ENCODE measurements around the gene CNIH4. TPM values are rescaled to one million over a fixed set of nuclear protein-coding genes. Genes with fewer than 3 reads are reported as not detected.

The CNIH4 gene
- polyA plus RNA-seq, 1 of the 3 experiments (the other 2 are of a cell fraction) = 37.7 TPM

- H3K9me3 ChIP-seq = no peaks in the 10 kb centered on the region
- H3K9me2 ChIP-seq = no peaks in the 10 kb centered on the region
- no peaks in the 10 kb centered on the region for H3K27me3 ChIP-seq (ENCODE audit: insufficient read depth)
- ChIA-PET POLR2A (no interaction called here), CTCF (interaction anchor here (0.6 to 1.0 kb wide), 2 partner anchors 17 to 215 kb away, joined by 3 to 4 read pairs; no protein-coding TSS in a partner anchor)
- H3K4me1 ChIP-seq (ENCODE audit: control insufficient read depth in 1 of 2, insufficient read depth in 2 of 2, low read depth in 1 of 2, low read length in 1 of 2) = peaks cover 4 to 11% of the 10 kb centered on the region in 2 experiments
- no peak for TF ChIP-seq RXRA (IDR thresholded peaks at IDR 0.05; ENCODE audit: borderline replicate concordance, low read depth)
- no peak for TF ChIP-seq FOXJ3 (CRISPR knock-in tag; IDR thresholded peaks at IDR 0.05)
- no peak for TF ChIP-seq RAD21 (IDR thresholded peaks at IDR 0.05; ENCODE audit: low read length)
- TF ChIP-seq MEF2A (IDR thresholded peaks at IDR 0.05; ENCODE audit: borderline replicate concordance, low read depth) = no peak
- TF ChIP-seq, protein P1, sequence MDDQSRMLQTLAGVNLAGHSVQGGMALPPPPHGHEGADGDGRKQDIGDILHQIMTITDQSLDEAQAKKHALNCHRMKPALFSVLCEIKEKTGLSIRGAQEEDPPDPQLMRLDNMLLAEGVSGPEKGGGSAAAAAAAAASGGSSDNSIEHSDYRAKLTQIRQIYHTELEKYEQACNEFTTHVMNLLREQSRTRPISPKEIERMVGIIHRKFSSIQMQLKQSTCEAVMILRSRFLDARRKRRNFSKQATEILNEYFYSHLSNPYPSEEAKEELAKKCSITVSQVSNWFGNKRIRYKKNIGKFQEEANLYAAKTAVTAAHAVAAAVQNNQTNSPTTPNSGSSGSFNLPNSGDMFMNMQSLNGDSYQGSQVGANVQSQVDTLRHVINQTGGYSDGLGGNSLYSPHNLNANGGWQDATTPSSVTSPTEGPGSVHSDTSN (IDR thresholded peaks at IDR 0.05) = no peak
- TF ChIP-seq SMC3 (IDR thresholded peaks at IDR 0.05; ENCODE audit: low read depth, low read length) = no peak
- TF ChIP-seq FOSL2 (IDR thresholded peaks at IDR 0.05; ENCODE audit: borderline replicate concordance, low read depth) = no peak
- TF ChIP-seq RCOR1 (IDR thresholded peaks at IDR 0.05; ENCODE audit: low read length) = no peak
- TF ChIP-seq POLR2AphosphoS5 (IDR thresholded peaks at IDR 0.05; ENCODE audit: low read depth, low read length) = no peak
- TF ChIP-seq USF2 (IDR thresholded peaks at IDR 0.05; ENCODE audit: borderline replicate concordance, low read depth, low read length) = no peak
- TF ChIP-seq GATA2 (CRISPR knock-in tag; IDR thresholded peaks at IDR 0.05) = no peak
- TF ChIP-seq RFX5 (IDR thresholded peaks at IDR 0.05; ENCODE audit: low read length) = no peak
- TF ChIP-seq MXI1 (IDR thresholded peaks at IDR 0.05; ENCODE audit: low read depth, low read length) = no peak
- TF ChIP-seq TEAD4 (IDR thresholded peaks at IDR 0.05; ENCODE audit: borderline replicate concordance, insufficient read depth) = no peak
- no peak for TF ChIP-seq YY1 (IDR thresholded peaks at IDR 0.05; ENCODE audit: low read depth)
- TF ChIP-seq CHD2 (IDR thresholded peaks at IDR 0.05; ENCODE audit: low read length, partially characterized antibody) = no peak
- TF ChIP-seq EP300 (IDR thresholded peaks at IDR 0.05; ENCODE audit: borderline replicate concordance in 1 of 2, low read depth in 1 of 2, low read length in 1 of 2) = no peak
- no peak for TF ChIP-seq JUND (IDR thresholded peaks at IDR 0.05)
- H3F3A ChIP-seq (replicated peaks; ENCODE audit: insufficient read depth) = peaks cover 23% of the 10 kb centered on the region
- no peak overlapping the region for H3K9ac ChIP-seq
- H2AFZ ChIP-seq (ENCODE audit: low read depth) = no peak overlapping the region
- DNase-seq = no peak
- H3K36me3 ChIP-seq (replicated peaks in 1 of 2; ENCODE audit: control insufficient read depth in 1 of 2, insufficient read depth in 2 of 2, low read length in 1 of 2) = no peaks in the 10 kb centered on the region
- no peak overlapping the region for H3K27ac ChIP-seq (ENCODE audit: low read depth in 2 of 2, low read length in 1 of 2)
- 93% methylated on average over 2 of the region's 2 CpGs for WGBS (ENCODE audit: low lambda C conversion rate)
- no peak overlapping the region for H3K4me2 ChIP-seq
- H4K20me1 ChIP-seq (ENCODE audit: insufficient read depth) = no peaks in the 10 kb centered on the region
- no peak overlapping the region for H3K4me3 ChIP-seq (ENCODE audit: low read depth in 2 of 2, low read length in 1 of 2)
- H3K79me2 ChIP-seq (ENCODE audit: insufficient read depth) = peaks cover 31% of the 10 kb centered on the region
Measured at GRCh38 chr1:224331824-224332223, 24.9 kb upstream of the CNIH4 start.
